NCI-H69 (cell line): ENCODE data around the gene ADAMTS17.

Experiments used
- DNase-seq: peaks from one replicate; lab custom pipeline; 2025; lab: John Stamatoyannopoulos, UW

The ADAMTS17 gene

GRCh38 chr15:100049936-100050876 lies 291.6 kb downstream of the ADAMTS17 start:
- DNase-seq, result no peak

- no peak for DNase-seq
These were observed 292.3 kb downstream of the ADAMTS17 start for GRCh38 chr15:100049483-100049882.

DNA sequence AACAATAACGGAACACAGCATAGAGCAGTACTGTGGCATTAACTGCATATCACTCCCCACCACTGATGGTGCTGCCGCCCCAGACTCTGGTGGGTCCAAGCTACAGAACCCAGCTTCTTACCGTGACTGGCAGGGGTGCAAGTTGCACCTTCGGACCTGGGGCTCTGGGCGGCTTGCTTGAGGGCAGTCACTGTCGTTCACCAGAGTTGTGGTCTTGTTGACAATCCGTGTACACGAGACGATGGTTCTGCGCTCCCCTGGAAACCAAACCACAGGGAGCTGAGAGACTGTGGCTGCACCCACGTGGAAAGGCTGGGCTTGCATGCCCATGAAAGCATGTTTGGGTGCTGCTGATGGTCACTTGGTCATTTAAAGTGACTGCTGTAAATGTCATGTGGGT lies 293.0 kb downstream of the ADAMTS17 start:
- no peak for DNase-seq

GRCh38 chr15:100043692-100044091 lies 298.1 kb downstream of the ADAMTS17 start:
- no peak for DNase-seq

DNA sequence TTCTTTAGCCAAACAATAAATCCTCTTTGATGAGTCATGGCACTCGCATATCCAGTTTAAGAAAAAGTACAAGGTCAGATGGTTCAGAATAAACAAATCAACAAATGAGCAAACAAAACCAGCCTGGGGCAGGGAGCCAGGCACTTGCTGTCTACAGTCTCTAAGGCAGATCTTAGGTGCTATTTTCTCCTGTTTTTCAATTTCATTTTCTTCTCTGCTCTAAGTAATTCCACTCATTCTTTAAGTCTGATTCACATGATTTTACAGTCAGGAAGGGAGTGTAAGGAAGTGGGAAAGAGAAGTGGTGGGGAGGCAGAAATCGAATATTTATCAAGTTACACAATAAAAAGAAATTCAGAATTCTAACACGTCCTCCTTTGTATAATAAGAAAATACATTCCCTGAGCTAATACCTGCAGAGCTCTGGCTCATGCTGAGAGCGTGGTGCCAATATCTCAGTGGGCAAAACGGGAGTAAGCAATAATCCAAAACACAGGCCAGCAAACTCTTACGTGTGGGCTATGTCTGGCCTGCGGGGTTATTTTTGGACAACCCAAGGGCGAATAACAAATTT lies 298.6 kb downstream of the ADAMTS17 start:
- DNase-seq, result no peak

GRCh38 chr15:100042558-100042957 lies 299.2 kb downstream of the ADAMTS17 start:
- DNase-seq, result no peak

DNA sequence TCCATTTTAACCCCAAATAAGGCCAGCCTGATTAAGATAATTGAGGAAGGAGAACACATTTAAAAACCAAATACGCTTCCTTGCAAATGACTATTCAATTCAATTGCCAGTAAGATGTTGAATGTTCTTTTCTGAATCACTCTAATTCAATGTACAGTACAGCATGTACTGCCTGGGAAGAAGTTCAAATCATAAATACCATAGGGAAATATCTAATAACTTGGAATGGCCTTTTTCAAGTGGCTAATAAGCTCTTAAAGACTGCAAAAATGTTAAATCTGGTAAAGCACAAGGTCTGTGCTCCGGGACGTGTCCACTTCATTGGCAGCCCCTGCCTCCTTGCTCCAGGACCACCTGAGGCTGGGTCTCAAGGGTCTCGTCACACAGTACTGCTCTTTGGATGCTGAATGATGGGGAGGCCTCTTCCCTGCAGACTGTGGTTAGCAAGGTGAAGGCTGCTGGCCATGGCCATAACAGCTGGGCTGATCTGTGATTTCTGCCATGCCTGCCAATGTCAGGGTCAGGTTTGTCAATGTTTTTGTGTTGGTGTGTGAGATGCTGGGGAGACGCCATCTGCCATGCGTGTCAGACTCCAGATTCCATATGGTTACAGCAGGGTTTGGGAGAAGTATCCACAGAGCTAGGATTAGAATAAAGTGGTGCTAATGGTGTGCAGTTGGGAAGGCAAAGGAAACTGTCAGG lies 300.5 kb downstream of the ADAMTS17 start:
- DNase-seq, result no peak

- DNase-seq, result no peak
These were observed 301.8 kb downstream of the ADAMTS17 start for GRCh38 chr15:100039994-100040393.

DNA sequence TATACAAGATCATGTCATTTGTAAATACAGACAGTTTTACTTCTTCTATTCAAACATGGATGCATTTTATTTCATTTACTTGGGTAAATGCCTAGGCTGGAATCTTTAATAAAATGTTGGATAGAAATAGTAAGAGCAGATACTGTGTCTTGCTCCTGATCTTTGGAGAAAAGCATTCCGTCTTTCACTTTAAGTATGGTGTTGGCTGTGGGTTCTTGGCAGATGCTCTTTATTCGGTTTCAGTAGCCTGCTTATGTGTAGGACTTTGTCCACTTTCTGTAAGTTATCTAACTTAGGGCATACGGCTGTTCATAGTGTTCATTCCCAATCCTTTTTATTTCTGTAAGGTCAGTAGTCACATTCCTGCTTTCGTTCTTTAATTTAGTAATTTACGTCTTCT lies 303.0 kb downstream of the ADAMTS17 start:
- no peak for DNase-seq

DNA sequence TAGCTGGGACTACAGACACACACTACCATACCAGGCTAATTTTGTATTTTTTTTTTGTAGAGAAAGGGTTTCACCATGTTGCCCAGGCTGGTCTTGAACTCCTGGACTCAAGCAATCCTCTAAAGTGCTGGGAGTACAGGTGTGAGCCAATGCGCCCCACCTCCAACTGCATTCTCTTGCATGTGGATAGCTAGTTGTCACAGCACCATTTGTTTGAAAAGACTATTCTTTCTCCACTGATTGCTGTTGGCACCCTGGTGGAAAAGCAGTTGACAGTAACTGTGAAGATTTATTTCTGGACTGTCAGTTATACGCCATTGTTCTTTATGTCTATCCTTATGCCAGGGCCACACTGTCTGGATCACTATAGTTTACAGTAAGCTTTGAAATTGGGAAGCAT lies 303.9 kb downstream of the ADAMTS17 start:
- no peak for DNase-seq

- no peak for DNase-seq
These were observed 305.8 kb downstream of the ADAMTS17 start for GRCh38 chr15:100036015-100036414.

DNA sequence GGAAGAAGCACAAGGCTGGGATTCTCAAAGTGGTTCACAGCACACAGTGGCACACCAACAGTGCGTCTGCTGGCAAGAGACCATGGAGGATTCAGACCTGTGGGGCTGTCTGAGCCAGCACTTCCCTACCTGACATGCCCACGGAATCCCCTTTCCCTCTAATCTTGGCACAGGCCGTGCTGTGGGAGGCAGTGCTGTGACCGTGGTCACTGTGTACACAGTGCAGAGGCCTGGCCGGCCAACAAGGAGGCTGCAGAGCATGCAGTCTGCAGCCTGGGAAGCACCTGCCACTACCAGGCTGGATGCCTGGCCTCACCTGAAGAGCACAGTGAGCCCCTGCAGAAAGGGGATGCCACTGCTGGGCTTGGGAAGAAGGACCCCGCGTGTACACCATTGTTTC lies 307.6 kb downstream of the ADAMTS17 start:
- no peak for DNase-seq

- no peak for DNase-seq
These were observed 308.5 kb downstream of the ADAMTS17 start for GRCh38 chr15:100033140-100033857.

DNA sequence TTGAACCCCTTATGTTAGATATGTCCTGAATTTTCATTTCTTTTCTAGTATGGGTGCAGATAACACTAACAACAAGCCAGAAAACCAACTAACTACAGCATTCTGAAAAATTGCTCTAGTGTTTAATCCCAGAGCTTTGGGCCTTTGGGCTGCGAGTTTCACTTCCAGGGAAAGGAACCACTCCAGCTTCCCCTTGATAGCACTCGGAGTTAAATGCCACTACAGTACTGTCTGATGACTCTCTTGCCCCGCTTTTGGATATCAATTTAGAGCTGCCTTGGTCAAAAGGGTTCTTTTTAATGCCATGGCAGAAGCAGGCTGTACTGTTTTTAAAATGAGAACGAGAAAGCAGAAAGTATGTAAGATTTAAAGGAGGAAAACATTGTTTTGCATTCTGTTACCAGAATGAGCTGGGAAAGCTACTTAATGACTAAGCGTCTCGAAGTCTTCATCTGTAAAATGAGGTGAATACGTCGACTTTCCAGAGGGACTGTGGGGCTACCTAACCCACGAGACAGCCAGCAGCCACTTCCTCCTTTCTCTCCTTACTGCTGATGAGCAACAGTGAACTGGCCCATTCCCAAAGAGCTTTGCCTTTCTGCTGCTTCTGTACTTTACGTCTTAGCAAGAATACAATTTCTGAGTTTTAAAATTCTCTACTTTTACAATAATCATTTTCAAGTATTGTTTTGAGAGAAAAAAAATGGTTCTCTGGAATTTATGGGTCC lies 309.3 kb downstream of the ADAMTS17 start:
- DNase-seq, result no peak

DNA sequence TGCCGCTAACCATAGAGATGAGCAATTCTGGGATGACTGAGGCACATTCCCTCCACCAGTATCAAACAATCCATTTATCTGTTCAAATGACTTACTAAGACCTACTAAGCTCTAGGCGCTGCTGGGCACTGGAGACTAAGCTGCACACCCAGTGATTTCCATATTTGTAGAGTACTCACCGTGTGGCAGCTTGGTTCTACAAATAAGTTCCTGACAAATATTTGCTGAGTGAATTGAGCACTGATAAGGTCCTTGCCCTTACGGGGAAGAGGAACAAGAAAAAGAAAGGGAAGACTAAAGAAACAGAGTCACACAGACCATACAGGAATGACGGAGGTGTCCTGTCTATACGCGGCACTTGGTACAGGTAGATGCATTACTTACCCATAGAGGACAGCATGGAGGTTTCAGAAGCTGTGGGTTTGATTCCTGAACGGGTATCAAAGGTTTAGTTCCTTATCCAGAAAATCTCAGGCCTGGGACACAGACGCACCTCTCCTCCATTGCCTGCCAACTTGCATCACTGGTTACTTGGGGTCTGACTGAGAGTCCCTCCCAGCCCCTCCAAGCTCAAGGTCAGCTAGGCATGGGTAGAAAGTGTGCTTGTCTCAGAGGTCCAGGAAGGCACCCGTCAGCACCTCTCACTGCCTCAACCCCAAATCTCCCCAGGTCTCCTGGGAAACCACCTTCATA lies 310.0 kb downstream of the ADAMTS17 start:
- DNase-seq, result no peak

GRCh38 chr15:100030586-100031229 lies 311.1 kb downstream of the ADAMTS17 start:
- no peak for DNase-seq

DNA sequence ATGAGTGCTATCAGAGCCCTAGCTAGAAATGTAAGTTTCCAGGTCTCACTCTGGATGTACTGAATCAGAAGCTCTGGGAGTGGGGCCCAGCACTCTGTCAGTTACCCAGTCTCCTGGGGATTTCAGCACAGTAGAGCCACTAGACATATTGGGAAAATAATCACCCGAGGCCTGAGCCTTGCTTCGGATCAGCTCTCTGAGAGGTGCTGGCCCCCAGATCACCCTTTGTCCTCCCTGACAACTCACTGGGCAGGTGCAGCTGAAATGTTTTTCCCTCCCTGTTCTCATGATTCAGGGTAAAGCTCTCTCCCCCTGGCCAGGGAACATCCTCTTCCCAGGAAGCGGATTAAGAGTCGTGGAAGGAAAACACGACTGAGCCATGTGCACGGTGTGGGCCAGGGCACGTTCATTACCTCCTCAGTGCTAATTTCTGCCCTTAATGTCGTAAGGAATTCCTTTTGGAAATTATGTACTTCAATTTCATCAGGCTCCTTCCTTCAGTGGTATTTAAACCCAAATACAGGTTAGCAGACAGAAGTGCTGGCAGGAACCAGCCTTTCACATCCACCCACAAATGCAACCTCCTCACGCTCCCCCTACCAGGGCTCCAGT lies 311.8 kb downstream of the ADAMTS17 start:
- no peak for DNase-seq

- no peak for DNase-seq
These were observed 312.7 kb downstream of the ADAMTS17 start for GRCh38 chr15:100029045-100029444.

DNA sequence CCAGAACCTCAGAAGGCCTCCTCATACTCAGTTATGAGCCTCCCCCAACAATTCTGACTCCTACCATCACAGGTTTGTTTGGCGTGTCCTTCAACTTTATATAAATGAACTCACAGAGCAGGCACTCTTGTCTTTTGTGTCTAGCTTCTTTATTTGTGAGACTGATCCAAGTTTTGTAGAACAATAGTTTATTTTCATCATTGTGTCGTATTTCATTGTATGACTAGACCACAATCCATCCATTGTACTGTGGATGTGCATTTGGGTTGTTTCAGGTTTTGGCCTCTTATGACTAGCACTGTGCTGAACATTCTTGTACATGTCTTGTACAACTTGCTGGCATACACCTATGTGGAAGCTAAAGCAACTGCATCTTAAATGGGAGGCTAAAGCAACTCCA lies 315.7 kb downstream of the ADAMTS17 start:
- DNase-seq, result no peak

DNA sequence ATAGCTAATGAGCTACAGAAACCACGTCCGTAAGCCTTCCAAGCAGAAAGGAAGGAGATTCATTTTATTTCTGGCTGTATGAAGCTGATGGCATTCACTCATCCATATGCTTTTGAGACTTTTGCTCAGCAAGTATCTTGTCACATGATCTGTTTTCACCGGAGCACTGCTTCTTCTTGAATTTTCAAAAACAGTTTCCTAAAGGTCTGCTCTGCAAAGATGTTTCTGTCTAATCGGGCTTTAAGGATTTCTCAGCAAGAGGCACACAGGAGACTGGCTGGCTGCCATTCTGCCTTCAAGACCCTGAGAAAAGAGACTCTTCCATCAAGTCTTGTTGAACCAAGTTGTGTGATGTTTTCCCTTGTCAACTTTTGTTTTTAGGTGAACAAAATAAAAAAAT lies 319.0 kb downstream of the ADAMTS17 start:
- no peak for DNase-seq
